GM12878 (cell line): ENCODE results near the gene SPACA1.

ENCODE experiments used
- ATF3 ChIP-seq: IDR thresholded peaks from 2 replicates; pipeline ENCODE4 v1.6.1; 2011; ENCODE audit warnings: low read depth, mild to moderate bottlenecking, low read length, moderate library complexity, borderline replicate concordance; ENCODE audit errors: extremely low read depth
- CREB1 ChIP-seq: IDR thresholded peaks from 2 replicates; pipeline ENCODE4 v1.6.1; 2012; ENCODE audit warnings: low read depth, mild to moderate bottlenecking, inconsistent platforms
- CTCF ChIP-seq, 3 experiments: IDR thresholded peaks in 2 of 3; conservative IDR thresholded peaks in 1 of 3; 2 replicates each; pipeline ENCODE4 v1.5.1; 2011; ENCODE audit warnings: low read depth in 3 of 3, low read length in 3 of 3, mild to moderate bottlenecking in 3 of 3, control low read depth in 2 of 3, moderate library complexity in 2 of 3, inconsistent platforms in 1 of 3, mixed read lengths in 1 of 3; ENCODE audit not compliant: control insufficient read depth in 2 of 3, insufficient read depth in 1 of 3; ENCODE audit errors: extremely low read depth in 1 of 3
- EP300 ChIP-seq, 2 experiments: fragments of 150-350 bp in 1 of 2; IDR thresholded peaks; 2 replicates each; pipeline ENCODE4 v1.6.1; 2011 to 2012; ENCODE audit warnings: low read depth in 2 of 2, low read length in 2 of 2, borderline replicate concordance in 1 of 2, improper control_type of control experiment in 1 of 2, inconsistent platforms in 1 of 2; ENCODE audit not compliant: control insufficient read depth in 1 of 2
- HDAC6 ChIP-seq: fragments of 200-600 bp; sonication (generic); IDR thresholded peaks from one replicate; pipeline ENCODE4 v1.8.0; 2017; ENCODE audit warnings: antibody characterized with exemption; ENCODE audit not compliant: unreplicated experiment
- IKZF1 ChIP-seq: fragments of 450-650 bp; conservative IDR thresholded peaks from 2 replicates; pipeline ENCODE4 v1.6.1; 2017; ENCODE audit warnings: antibody characterized with exemption, mild to moderate bottlenecking
- IRF4 ChIP-seq: IDR thresholded peaks from 2 replicates; pipeline ENCODE4 v1.6.1; 2011; ENCODE audit warnings: low read depth, low read length
- NFXL1 ChIP-seq: fragments of 450-650 bp; IDR thresholded peaks from 2 replicates; pipeline ENCODE4 v1.6.1; 2017; ENCODE audit warnings: antibody characterized with exemption, mild to moderate bottlenecking, borderline replicate concordance
- NFYA ChIP-seq: IDR thresholded peaks from 2 replicates; pipeline ENCODE4 v1.6.1; 2011; ENCODE audit warnings: low read depth, mild to moderate bottlenecking, low read length, improper control_type of control experiment, borderline replicate concordance
- ZBED1 ChIP-seq: IDR thresholded peaks from 2 replicates; pipeline ENCODE4 v1.6.1; 2016; ENCODE audit warnings: borderline replicate concordance
- TF ChIP-seq, protein P1 (sequence below): fragments of 450-650 bp; IDR thresholded peaks from 2 replicates; pipeline ENCODE4 v1.6.1; 2018; ENCODE audit warnings: mild to moderate bottlenecking, low read depth, moderate library complexity; ENCODE audit not compliant: partially characterized antibody
- TF ChIP-seq, protein P2 (sequence below): IDR thresholded peaks from 2 replicates; pipeline ENCODE4 v1.6.1; 2012; ENCODE audit warnings: low read depth, low read length, improper control_type of control experiment

GRCh38 chr6:88006557-88006956, 41.1 kb upstream of the SPACA1 start:
- TF ChIP-seq CTCF (IDR thresholded peaks at IDR 0.05 in 2 of 3, conservative IDR thresholded peaks at IDR 0.05 in 1 of 3; ENCODE audit: control insufficient read depth in 2 of 3, extremely low read depth in 1 of 3, insufficient read depth in 1 of 3, low read depth in 3 of 3, low read length in 3 of 3) (no peak), HDAC6 (no peak), ZBED1 (no peak), EP300 (IDR thresholded peaks at IDR 0.05; ENCODE audit: borderline replicate concordance in 1 of 2, control insufficient read depth in 1 of 2, low read depth in 2 of 2, low read length in 2 of 2) (no peak), IRF4 (no peak), NFXL1 (no peak), IKZF1 (no peak), CREB1 (no peak), NFYA (no peak), ATF3 (no peak)
- TF ChIP-seq, protein P1, sequence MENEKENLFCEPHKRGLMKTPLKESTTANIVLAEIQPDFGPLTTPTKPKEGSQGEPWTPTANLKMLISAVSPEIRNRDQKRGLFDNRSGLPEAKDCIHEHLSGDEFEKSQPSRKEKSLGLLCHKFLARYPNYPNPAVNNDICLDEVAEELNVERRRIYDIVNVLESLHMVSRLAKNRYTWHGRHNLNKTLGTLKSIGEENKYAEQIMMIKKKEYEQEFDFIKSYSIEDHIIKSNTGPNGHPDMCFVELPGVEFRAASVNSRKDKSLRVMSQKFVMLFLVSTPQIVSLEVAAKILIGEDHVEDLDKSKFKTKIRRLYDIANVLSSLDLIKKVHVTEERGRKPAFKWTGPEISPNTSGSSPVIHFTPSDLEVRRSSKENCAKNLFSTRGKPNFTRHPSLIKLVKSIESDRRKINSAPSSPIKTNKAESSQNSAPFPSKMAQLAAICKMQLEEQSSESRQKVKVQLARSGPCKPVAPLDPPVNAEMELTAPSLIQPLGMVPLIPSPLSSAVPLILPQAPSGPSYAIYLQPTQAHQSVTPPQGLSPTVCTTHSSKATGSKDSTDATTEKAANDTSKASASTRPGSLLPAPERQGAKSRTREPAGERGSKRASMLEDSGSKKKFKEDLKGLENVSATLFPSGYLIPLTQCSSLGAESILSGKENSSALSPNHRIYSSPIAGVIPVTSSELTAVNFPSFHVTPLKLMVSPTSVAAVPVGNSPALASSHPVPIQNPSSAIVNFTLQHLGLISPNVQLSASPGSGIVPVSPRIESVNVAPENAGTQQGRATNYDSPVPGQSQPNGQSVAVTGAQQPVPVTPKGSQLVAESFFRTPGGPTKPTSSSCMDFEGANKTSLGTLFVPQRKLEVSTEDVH, result no peak
- TF ChIP-seq, protein P2, sequence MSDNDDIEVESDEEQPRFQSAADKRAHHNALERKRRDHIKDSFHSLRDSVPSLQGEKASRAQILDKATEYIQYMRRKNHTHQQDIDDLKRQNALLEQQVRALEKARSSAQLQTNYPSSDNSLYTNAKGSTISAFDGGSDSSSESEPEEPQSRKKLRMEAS, result no peak
